GM10266 (cell line): ENCODE results near the gene OSBPL5.

Source experiments
- DNase-seq: peaks from one replicate; pipeline ENCODE4 v3.0.0; 2012; ENCODE audit errors: extremely low spot score
- CTCF ChIP-seq: IDR thresholded peaks from 2 replicates; pipeline ENCODE4 v1.5.1; 2012; ENCODE audit warnings: mild to moderate bottlenecking, low read depth; ENCODE audit not compliant: control insufficient read depth, insufficient read depth; ENCODE audit errors: missing control alignments

The OSBPL5 gene

GRCh38 chr11:3099178-3099577 lies 65.9 kb downstream of the OSBPL5 start:
- DNase-seq, result no peak
- no peak for TF ChIP-seq CTCF

GRCh38 chr11:3096909-3097530 lies 68.1 kb downstream of the OSBPL5 start:
- TF ChIP-seq CTCF, result no peak
- DNase-seq, result no peak

- TF ChIP-seq CTCF, result no peak
- DNase-seq, result no peak
Measured at GRCh38 chr11:3095712-3096361, 69.3 kb downstream of the OSBPL5 start.

- TF ChIP-seq CTCF, result no peak
- DNase-seq, result no peak
Measured at GRCh38 chr11:3094223-3094824, 70.8 kb downstream of the OSBPL5 start.

- TF ChIP-seq CTCF, result no peak
- no peak for DNase-seq
Measured at GRCh38 chr11:3093281-3094191, 71.6 kb downstream of the OSBPL5 start.

- TF ChIP-seq CTCF, result no peak
- DNase-seq, result peak; percentile 15
Measured at GRCh38 chr11:3092603-3093141, 72.4 kb downstream of the OSBPL5 start.
